ENCODE results near the gene STK32B.

The STK32B gene

DNA sequence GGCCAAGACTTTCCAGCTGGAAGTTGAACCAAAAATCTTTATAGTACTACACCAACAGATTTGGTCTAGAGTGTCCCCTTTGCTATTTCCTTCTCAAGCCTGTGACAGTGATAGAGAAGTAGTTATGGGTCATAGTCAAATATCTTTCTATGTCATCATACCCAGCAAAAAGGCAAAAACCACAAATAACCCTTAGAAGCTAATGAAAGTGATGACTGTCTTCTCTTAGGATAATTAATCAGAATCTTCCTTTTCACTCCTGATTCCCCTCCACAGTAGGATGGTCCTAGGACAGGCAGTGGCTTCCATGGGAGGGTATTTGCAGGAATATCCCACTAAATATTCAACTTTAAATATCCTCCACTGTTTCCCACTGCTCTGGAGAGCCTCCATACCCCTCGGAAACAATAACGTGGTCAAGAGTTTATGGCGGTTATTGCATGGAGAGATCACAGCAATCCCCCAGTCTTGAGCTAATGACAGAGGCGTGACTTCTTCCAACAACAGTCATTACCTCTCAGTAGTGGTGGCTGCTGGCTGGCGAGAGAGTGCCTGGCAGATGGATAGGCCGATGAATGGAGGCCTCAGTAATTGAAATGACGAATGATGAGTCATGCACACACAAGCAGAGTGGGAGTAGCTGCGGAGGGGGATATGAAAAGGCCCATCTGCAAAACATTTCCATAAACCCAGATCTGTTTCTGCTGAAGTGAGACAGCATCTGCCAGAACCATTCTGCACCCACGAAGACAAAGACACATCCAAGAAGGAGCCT, 154.9 kb downstream of the STK32B start:
- H3K4me3 ChIP-seq (ENCODE audit: low read depth, low read length): no peak overlapping the region
- TF ChIP-seq CTCF (conservative IDR thresholded peaks at IDR 0.05; ENCODE audit: low read depth, low read length): no peak
- DNase-seq (ENCODE audit: low read depth): no peak

DNA sequence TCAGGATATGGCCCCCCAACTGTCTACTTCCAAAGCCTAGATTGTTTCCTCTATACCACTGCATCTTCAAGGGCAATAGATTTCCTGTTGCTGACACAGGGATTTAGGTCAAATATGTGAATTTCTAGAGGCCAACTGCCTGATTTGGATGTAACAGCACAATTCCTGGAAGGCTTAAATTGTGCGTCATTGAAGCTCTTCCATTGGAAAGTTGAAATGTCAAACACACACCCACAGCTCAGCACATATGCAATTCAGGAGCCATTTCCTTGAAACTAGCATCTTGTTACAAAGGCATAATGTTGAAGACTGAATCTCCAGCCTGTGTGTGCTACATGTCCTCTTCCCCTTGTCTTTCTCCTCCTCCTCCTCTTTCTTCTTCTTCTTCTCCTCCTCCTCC, 158.6 kb downstream of the STK32B start:
- no peak for DNase-seq (ENCODE audit: low read depth)
- no peak for TF ChIP-seq CTCF (conservative IDR thresholded peaks at IDR 0.05; ENCODE audit: low read depth, low read length)
- no peak overlapping the region for H3K4me3 ChIP-seq (ENCODE audit: low read depth, low read length)

GRCh38 chr4:5211282-5211839, 160.1 kb downstream of the STK32B start:
- no peak for TF ChIP-seq CTCF (conservative IDR thresholded peaks at IDR 0.05; ENCODE audit: low read depth, low read length)
- DNase-seq (ENCODE audit: low read depth): no peak
- no peak overlapping the region for H3K4me3 ChIP-seq (ENCODE audit: low read depth, low read length)

DNA sequence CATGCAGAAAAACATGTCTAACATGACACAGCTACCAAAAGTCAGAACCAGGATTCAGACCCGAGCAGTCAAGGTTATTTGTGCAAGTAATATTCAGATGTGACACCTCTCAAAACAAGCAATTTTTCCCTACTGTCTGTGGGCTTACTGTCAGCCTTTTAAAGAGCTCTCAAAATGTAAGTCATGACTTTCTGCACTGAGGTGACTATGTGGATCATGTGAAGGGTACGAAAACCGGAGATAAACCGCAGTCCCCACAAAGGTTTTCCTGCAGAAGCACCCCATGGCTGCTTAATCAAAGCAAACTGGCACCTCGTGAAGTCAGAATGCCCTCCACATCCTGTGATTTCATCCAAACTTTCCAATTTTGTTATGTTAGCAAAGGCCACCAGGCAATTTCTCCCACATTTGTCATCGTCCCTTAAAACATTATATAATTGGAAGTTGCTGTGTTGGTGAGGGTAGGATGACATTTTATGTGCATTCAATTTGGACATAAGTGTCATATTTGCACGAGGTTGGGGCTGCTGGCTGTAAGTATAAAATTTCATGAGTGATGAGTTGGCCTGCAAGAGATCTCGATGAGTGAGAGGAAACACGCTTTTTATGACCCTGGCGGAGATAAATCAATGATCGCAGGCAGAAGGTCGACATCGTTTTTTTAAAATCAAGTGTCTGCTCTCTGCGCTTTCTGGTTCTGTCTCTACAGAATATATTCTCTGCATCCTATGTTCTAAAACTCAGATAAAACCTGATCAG, 161.2 kb downstream of the STK32B start:
- no peak for DNase-seq (ENCODE audit: low read depth)
- TF ChIP-seq CTCF (conservative IDR thresholded peaks at IDR 0.05; ENCODE audit: low read depth, low read length): no peak
- no peak overlapping the region for H3K4me3 ChIP-seq (ENCODE audit: low read depth, low read length)

GRCh38 chr4:5213087-5213595, 161.9 kb downstream of the STK32B start:
- H3K4me3 ChIP-seq (ENCODE audit: low read depth, low read length): no peak overlapping the region
- no peak for DNase-seq (ENCODE audit: low read depth)
- TF ChIP-seq CTCF (conservative IDR thresholded peaks at IDR 0.05; ENCODE audit: low read depth, low read length): no peak

DNA sequence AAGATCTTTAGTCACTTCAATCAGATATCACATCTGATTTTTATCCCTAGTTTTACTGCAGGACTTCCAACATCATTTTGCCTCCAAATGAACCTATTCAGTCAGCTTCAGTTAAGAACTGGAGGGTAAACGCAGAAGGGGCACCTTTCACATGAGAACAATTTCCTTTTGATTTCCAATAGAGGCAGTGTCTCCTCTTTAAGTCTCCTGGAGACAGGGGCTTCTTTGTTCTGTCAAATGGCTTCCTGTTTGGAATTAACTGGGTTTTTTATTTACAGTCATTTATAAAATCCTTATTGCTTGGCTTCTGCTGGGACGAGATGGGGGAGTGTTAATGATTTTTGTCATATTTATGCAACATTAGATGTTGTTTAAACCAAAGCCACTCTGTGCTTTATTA, 164.0 kb downstream of the STK32B start:
- no peak for TF ChIP-seq CTCF (conservative IDR thresholded peaks at IDR 0.05; ENCODE audit: low read depth, low read length)
- no peak for DNase-seq (ENCODE audit: low read depth)

More for the DNA sequence above, 164.0 kb downstream of the STK32B start:
- no peak overlapping the region for H3K4me3 ChIP-seq (ENCODE audit: low read depth, low read length)
